PC-3 (cell line): Measurements from ENCODE around the gene MARK3. TPM values are rescaled to one million over a fixed set of nuclear protein-coding genes. Genes with fewer than 3 reads are reported as not detected.
"Not testable (repeated sequence)": the region's sequence is repeated elsewhere in the genome, so short reads cannot be mapped to it uniquely, and the experiment has no call there.

ENCODE experiments used
- ATAC-seq: fragments of 200-7000 bp; cut with Tn5 transposase; 2 replicates; pipeline ENCODE4 v1.9.1; 2020; ENCODE audit warnings: mild to moderate bottlenecking, moderate library complexity
- BruUV-seq: library from RNA; stranded (reverse); fragments of 400-500 nt; replicated peaks from 2 replicates; lab custom pipeline; 2021; lab: Mats Ljungman, UMichigan
- CTCF ChIA-PET: fragments of 300-600 bp; sonication (Branson Sonifier 250); formaldehyde crosslinking; loops from one replicate; lab custom pipeline; 2022; ENCODE audit warnings: antibody characterized with exemption; lab: Charles Lee
- POLR2A ChIA-PET: fragments of 300-600 bp; sonication (Branson Sonifier 250); formaldehyde crosslinking; loops from one replicate; lab custom pipeline; 2022; ENCODE audit warnings: antibody characterized with exemption; ENCODE audit not compliant: unreplicated experiment; lab: Charles Lee
- DNase-seq: peaks from one replicate; pipeline ENCODE4 v3.0.0-alpha.2; 2015
- H2AFZ ChIP-seq: fragments of 300-600 bp; sonication (generic); 2 replicates; pipeline ENCODE4 v1.6.0; 2016; ENCODE audit warnings: antibody characterized with exemption, low read length
- H3F3A ChIP-seq: fragments of 300-600 bp; sonication (generic); one replicate; pipeline ENCODE4 v1.6.0; 2017; ENCODE audit warnings: antibody characterized with exemption, low read length, control low read depth, mild to moderate bottlenecking; ENCODE audit not compliant: unreplicated experiment
- H3K27ac ChIP-seq: fragments of 300-600 bp; sonication (generic); 2 replicates; pipeline ENCODE4 v1.5.1; 2016; ENCODE audit warnings: mild to moderate bottlenecking, low read length
- H3K27me3 ChIP-seq: fragments of 300-600 bp; sonication (generic); 2 replicates; pipeline ENCODE4 v1.6.1; 2016; ENCODE audit warnings: low read length, mixed read lengths
- H3K36me3 ChIP-seq: fragments of 300-600 bp; sonication (generic); 2 replicates; pipeline ENCODE4 v1.6.1; 2016; ENCODE audit warnings: low read depth, mixed run types, low read length, mixed read lengths
- H3K4me1 ChIP-seq: fragments of 300-600 bp; sonication (generic); 2 replicates; pipeline ENCODE4 v1.5.1; 2016; ENCODE audit warnings: low read length; ENCODE audit not compliant: insufficient read depth
- H3K4me2 ChIP-seq: fragments of 300-600 bp; sonication (generic); 2 replicates; pipeline ENCODE4 v1.6.0; 2016; ENCODE audit warnings: low read length
- H3K4me3 ChIP-seq: fragments of 300-600 bp; sonication (generic); 2 replicates; pipeline ENCODE4 v1.5.1; 2016; ENCODE audit warnings: mild to moderate bottlenecking, low read length, mixed read lengths
- H3K79me2 ChIP-seq: fragments of 300-600 bp; sonication (generic); 2 replicates; pipeline ENCODE4 v1.6.1; 2017; ENCODE audit warnings: low read length, mixed read lengths
- H3K9ac ChIP-seq: fragments of 300-600 bp; sonication (generic); 2 replicates; pipeline ENCODE4 v1.6.0; 2016; ENCODE audit warnings: mild to moderate bottlenecking, low read length
- H3K9me2 ChIP-seq: fragments of 300-600 bp; sonication (generic); replicated peaks from 2 replicates; pipeline ENCODE4 v1.6.1; 2016; ENCODE audit warnings: mixed run types, low read length, mixed read lengths
- H3K9me3 ChIP-seq: fragments of 300-600 bp; sonication (generic); 2 replicates; pipeline ENCODE4 v1.6.1; 2016; ENCODE audit warnings: low read length, mixed read lengths
- H4K20me1 ChIP-seq: fragments of 300-600 bp; sonication (generic); 2 replicates; pipeline ENCODE4 v1.6.1; 2016; ENCODE audit warnings: low read length, mixed read lengths
- EZH2 ChIP-seq: fragments of 300-600 bp; sonication (generic); IDR thresholded peaks from one replicate; pipeline ENCODE4 v1.6.1; 2017; ENCODE audit warnings: antibody characterized with exemption, mild to moderate bottlenecking, low read length; ENCODE audit not compliant: unreplicated experiment
- EZH2phosphoT487 ChIP-seq: fragments of 300-600 bp; sonication (generic); IDR thresholded peaks from 2 replicates; pipeline ENCODE4 v1.6.1; 2018; ENCODE audit warnings: mild to moderate bottlenecking, antibody characterized with exemption, low read length, borderline replicate concordance
- intact Hi-C: fragments of 100-400 bp; cut with micrococcal nuclease; formaldehyde crosslinking; loops from 2 replicates; pipeline ENCODE4 v1.9.0; 2023
- total RNA-seq: library from RNA; depleted of rRNA; stranded (reverse); fragments of >200 nt; gene quantifications from 2 replicates; pipeline ENCODE4 v1.2.3, GENCODE V29; 2014
- TF ChIP-seq, protein P1 (sequence below): fragments of 300-600 bp; sonication (generic); conservative IDR thresholded peaks from 2 replicates; pipeline ENCODE4 v1.5.1; 2017; ENCODE audit warnings: antibody characterized with exemption, low read depth, mild to moderate bottlenecking, low read length

MARK3 gene
- total RNA-seq, 1 experiment from 2014 or later, result 69.9 TPM

- ChIA-PET POLR2A (no interaction called here), CTCF (no interaction called here)
- H3F3A ChIP-seq, result no peaks in the 10 kb centered on the region
These were observed 124.9 kb downstream of the MARK3 start for GRCh38 chr14:103509864-103510723.

GRCh38 chr14:103510724-103511693 is 125.8 kb downstream of the MARK3 start:
- POLR2A ChIA-PET, result no interaction called here
- no peak for ATAC-seq
- BruUV-seq, result no TSS peak

More at GRCh38 chr14:103509864-103510723, 124.9 kb downstream of the MARK3 start:
- Histone ChIP-seq H3K27me3 (no peaks in the 10 kb centered on the region), H3K79me2 (no peaks in the 10 kb centered on the region), H3K4me1 (no peaks in the 10 kb centered on the region), H3K9me2 (no peaks in the 10 kb centered on the region), H4K20me1 (no peaks in the 10 kb centered on the region), H3K4me3 (no peak overlapping the region), H2AFZ (no peak overlapping the region), H3K9ac (no peak overlapping the region), H3K4me2 (no peak overlapping the region), H3K36me3 (peaks cover 16% of the 10 kb centered on the region), H3K27ac (no peak overlapping the region), H3K9me3 (no peaks in the 10 kb centered on the region)
- ATAC-seq (no peak), DNase-seq (no peak)
- no peak for TF ChIP-seq EZH2
- no TSS peak for BruUV-seq
- intact Hi-C loops, result no loop called here

DNA sequence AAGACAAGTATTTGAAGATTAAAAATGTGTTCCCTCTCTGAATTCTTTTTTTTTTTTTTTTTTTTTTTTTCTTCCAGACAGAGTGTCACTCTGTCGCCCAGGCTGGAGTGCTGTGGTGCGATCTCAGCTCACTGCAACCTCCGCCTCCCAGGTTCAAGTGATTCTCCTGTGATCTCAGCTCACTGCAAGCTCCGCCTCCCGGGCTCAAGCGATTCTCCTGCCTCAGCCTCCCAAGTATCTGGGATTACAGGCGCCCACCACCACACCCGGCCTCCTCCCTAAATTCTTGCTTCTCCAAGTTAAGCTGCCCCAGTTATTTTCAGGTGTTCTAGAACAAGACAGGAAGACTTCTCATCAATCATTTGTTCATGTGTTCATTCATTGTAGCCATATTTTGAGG is 127.0 kb downstream of the MARK3 start:
- H3K4me2 ChIP-seq, result not testable (repeated sequence)

More at GRCh38 chr14:103510724-103511693, 125.8 kb downstream of the MARK3 start:
- Histone ChIP-seq H3K9me2 (no peaks in the 10 kb centered on the region), H3K36me3 (peaks cover 12% of the 10 kb centered on the region), H2AFZ (no peak overlapping the region), H3K4me3 (no peak overlapping the region), H3K27ac (no peak overlapping the region), H4K20me1 (no peaks in the 10 kb centered on the region), H3K27me3 (no peaks in the 10 kb centered on the region), H3K79me2 (no peaks in the 10 kb centered on the region), H3K4me1 (no peaks in the 10 kb centered on the region), H3F3A (no peaks in the 10 kb centered on the region), H3K9me3 (no peaks in the 10 kb centered on the region), H3K4me2 (no peak overlapping the region), H3K9ac (no peak overlapping the region)
- CTCF ChIA-PET, result no interaction called here
- TF ChIP-seq, protein P1, sequence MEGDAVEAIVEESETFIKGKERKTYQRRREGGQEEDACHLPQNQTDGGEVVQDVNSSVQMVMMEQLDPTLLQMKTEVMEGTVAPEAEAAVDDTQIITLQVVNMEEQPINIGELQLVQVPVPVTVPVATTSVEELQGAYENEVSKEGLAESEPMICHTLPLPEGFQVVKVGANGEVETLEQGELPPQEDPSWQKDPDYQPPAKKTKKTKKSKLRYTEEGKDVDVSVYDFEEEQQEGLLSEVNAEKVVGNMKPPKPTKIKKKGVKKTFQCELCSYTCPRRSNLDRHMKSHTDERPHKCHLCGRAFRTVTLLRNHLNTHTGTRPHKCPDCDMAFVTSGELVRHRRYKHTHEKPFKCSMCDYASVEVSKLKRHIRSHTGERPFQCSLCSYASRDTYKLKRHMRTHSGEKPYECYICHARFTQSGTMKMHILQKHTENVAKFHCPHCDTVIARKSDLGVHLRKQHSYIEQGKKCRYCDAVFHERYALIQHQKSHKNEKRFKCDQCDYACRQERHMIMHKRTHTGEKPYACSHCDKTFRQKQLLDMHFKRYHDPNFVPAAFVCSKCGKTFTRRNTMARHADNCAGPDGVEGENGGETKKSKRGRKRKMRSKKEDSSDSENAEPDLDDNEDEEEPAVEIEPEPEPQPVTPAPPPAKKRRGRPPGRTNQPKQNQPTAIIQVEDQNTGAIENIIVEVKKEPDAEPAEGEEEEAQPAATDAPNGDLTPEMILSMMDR, result no peak
- no peak for TF ChIP-seq EZH2
- no peak for TF ChIP-seq EZH2phosphoT487
- intact Hi-C loops, result no loop called here
- DNase-seq, result no peak

More for the DNA sequence above, 127.0 kb downstream of the MARK3 start:
- CTCF ChIA-PET, H3K9me3 ChIP-seq, H3K27ac ChIP-seq, intact Hi-C loops, ATAC-seq, H3K9me2 ChIP-seq, H2AFZ ChIP-seq, BruUV-seq, POLR2A ChIA-PET, H3K27me3 ChIP-seq, H4K20me1 ChIP-seq, H3F3A ChIP-seq, DNase-seq, H3K9ac ChIP-seq, H3K4me3 ChIP-seq, H3K79me2 ChIP-seq, H3K4me1 ChIP-seq: not testable (repeated sequence)
- H3K36me3 ChIP-seq, result peaks cover 12% of the 10 kb centered on the region
